Upper lobe of left lung (tissue), 6 donors: ENCODE measurements around the gene CHCHD3. TPM values are rescaled to one million over a fixed set of nuclear protein-coding genes. Genes with fewer than 3 reads are reported as not detected.

Source experiments
- ATAC-seq, 2 donors: fragments of 200-7000 bp; cut with Tn5 transposase; one replicate each; pipeline ENCODE4 v1.9.1; 2022; ENCODE audit warnings: mild to moderate bottlenecking in 2 of 2, moderate library complexity in 2 of 2; ENCODE audit not compliant: low FRiP score in 2 of 2
- DNase-seq, 2 donors: peaks; one replicate each; pipeline ENCODE4 v3.0.0-alpha.2; 2019 to 2020
- H3K27ac ChIP-seq, 4 donors: fragments of 200-600 bp; sonication (generic); one replicate each; pipeline ENCODE4 v1.5.1; 2016 to 2019
- H3K27me3 ChIP-seq, 4 donors: fragments of 200-600 bp; sonication (generic); one replicate each; pipeline ENCODE4 v1.5.1; 2017 to 2019
- H3K36me3 ChIP-seq, 4 donors: fragments of 200-600 bp; sonication (generic); one replicate each; pipeline ENCODE4 v1.5.1; 2016 to 2019
- H3K4me1 ChIP-seq, 4 donors: fragments of 200-600 bp; sonication (generic); one replicate each; pipeline ENCODE4 v1.5.1; 2018 to 2019
- H3K4me3 ChIP-seq, 4 donors: fragments of 200-600 bp; sonication (generic); one replicate each; pipeline ENCODE4 v1.5.1; 2017 to 2019; ENCODE audit warnings: mild to moderate bottlenecking in 2 of 4, moderate library complexity in 1 of 4
- H3K9me3 ChIP-seq, 4 donors: fragments of 200-600 bp; sonication (generic); one replicate each; pipeline ENCODE4 v1.5.1; 2018 to 2019
- EP300 ChIP-seq, 4 donors: sonication (generic); formaldehyde crosslinking; IDR thresholded peaks; one replicate each; pipeline ENCODE4 v1.5.1; 2017; ENCODE audit warnings: antibody characterized with exemption in 4 of 4, control low read depth in 2 of 4
- POLR2A ChIP-seq, 4 donors: fragments of 450-650 bp; IDR thresholded peaks; one replicate each; pipeline ENCODE4 v1.5.1; 2016 to 2017; ENCODE audit warnings: antibody characterized with exemption in 4 of 4, mild to moderate bottlenecking in 2 of 4
- POLR2AphosphoS5 ChIP-seq, 2 donors: sonication (generic); formaldehyde crosslinking; IDR thresholded peaks; one replicate each; pipeline ENCODE4 v1.5.1; 2017; ENCODE audit warnings: antibody characterized with exemption in 2 of 2
- whole genome bisulfite sequencing, 2 donors: methylation state at CpG; one replicate each; pipeline ENCODE4 v1.1.5; 2017 to 2018; 5-methylcytosine and 5-hydroxymethylcytosine counted together
- total RNA-seq, 6 donors: library from RNA; depleted of rRNA in 4 of 6; stranded (reverse); fragments of >200 nt in 4 of 6; gene quantifications; one replicate each; pipeline versions ENCODE4 v1.1.0 to v1.2.1, GENCODE V29; 2016 to 2021
- TF ChIP-seq, protein P1 (sequence below), 6 experiments: fragments of 450-650 bp in 4 of 6; fragments of 200-600 bp in 2 of 6; sonication (generic) in 2 of 6; IDR thresholded peaks; one replicate each; pipeline ENCODE4 v1.5.1; 2016 to 2019; ENCODE audit warnings: antibody characterized with exemption in 6 of 6
- donor health status: DM: no; HTN: no; CAD: no; lungs with moderate emphysema.
- donor health status: DM: no; HTN: yes; CAD: no; lungs with severe emphysema.

The CHCHD3 gene
- total RNA-seq, 6 donors from 2014 or later = 42.6 to 54.5 (median 48.6) TPM

DNA sequence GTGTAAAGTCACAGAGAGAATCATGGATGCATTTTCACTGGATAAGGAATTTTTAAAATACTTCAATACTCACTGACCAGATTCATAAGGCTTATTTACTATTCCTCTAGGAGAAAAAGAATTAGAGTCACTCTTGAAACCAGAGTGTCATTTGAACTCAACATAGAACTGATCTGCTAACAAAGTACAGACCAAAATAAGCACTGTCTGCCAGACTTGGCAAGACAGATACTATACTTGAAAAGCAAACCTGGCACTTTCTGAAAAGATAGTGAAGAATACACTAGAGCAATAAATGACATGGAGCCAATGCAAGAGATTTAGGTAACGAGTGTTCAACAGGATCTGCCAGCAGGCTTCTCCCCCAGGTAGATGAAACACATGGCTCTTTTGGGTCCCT is 215.3 kb downstream of the CHCHD3 start:
- H3K4me3 ChIP-seq = no peak overlapping the region
- DNase-seq (no peak), ATAC-seq (no peak)
- no peaks in the 10 kb centered on the region for H3K9me3 ChIP-seq
- H3K27ac ChIP-seq = peak overlapping the region in 2 of 4 donors; percentile 57 to 65
- H3K36me3 ChIP-seq = no peaks in the 10 kb centered on the region
- peaks cover 0 to 24% (median 2%) of the 10 kb centered on the region in 4 donors for H3K4me1 ChIP-seq
- H3K27me3 ChIP-seq = no peaks in the 10 kb centered on the region
- TF ChIP-seq POLR2A (IDR thresholded peaks at IDR 0.05) (no peak), POLR2AphosphoS5 (IDR thresholded peaks at IDR 0.05) (no peak), EP300 (IDR thresholded peaks at IDR 0.05) (no peak)
- 100% methylated on average over 1 of the region's 1 CpG for WGBS, 2 donors

DNA sequence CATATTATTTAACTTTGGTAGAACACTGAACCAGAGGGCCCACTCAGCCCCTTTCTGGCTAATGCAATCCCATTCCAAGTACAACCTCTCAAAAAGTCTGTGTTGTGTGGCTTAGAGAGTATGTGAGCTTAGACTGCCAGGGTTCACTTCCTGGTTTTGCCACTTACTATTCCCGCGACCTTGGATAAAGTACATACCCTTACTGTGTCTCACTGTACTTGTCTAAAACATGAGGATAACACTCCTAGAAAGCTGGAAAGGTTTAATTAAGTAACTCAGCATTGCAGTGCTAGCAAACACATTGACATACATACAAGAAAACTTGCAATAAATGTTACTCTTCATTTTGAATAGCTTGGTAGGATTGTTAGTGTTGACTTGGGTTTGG is 215.8 kb downstream of the CHCHD3 start:
- H3K36me3 ChIP-seq = no peaks in the 10 kb centered on the region
- peaks cover 0 to 24% (median 2%) of the 10 kb centered on the region in 4 donors for H3K4me1 ChIP-seq
- 84 to 85% methylated on average over 2 of the region's 2 CpGs for WGBS, 2 donors
- H3K27ac ChIP-seq = peak overlapping the region; percentile 27 to 65 (median 49)
- peak in 1 of 2 donors; percentile 24 for DNase-seq
- ATAC-seq = no peak
- H3K9me3 ChIP-seq = no peaks in the 10 kb centered on the region
- H3K4me3 ChIP-seq = no peak overlapping the region
- H3K27me3 ChIP-seq = no peaks in the 10 kb centered on the region
- TF ChIP-seq POLR2AphosphoS5 (IDR thresholded peaks at IDR 0.05) (no peak), POLR2A (IDR thresholded peaks at IDR 0.05) (no peak), EP300 (IDR thresholded peaks at IDR 0.05) (no peak)
- TF ChIP-seq, protein P1, sequence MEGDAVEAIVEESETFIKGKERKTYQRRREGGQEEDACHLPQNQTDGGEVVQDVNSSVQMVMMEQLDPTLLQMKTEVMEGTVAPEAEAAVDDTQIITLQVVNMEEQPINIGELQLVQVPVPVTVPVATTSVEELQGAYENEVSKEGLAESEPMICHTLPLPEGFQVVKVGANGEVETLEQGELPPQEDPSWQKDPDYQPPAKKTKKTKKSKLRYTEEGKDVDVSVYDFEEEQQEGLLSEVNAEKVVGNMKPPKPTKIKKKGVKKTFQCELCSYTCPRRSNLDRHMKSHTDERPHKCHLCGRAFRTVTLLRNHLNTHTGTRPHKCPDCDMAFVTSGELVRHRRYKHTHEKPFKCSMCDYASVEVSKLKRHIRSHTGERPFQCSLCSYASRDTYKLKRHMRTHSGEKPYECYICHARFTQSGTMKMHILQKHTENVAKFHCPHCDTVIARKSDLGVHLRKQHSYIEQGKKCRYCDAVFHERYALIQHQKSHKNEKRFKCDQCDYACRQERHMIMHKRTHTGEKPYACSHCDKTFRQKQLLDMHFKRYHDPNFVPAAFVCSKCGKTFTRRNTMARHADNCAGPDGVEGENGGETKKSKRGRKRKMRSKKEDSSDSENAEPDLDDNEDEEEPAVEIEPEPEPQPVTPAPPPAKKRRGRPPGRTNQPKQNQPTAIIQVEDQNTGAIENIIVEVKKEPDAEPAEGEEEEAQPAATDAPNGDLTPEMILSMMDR (IDR thresholded peaks at IDR 0.05) = no peak

DNA sequence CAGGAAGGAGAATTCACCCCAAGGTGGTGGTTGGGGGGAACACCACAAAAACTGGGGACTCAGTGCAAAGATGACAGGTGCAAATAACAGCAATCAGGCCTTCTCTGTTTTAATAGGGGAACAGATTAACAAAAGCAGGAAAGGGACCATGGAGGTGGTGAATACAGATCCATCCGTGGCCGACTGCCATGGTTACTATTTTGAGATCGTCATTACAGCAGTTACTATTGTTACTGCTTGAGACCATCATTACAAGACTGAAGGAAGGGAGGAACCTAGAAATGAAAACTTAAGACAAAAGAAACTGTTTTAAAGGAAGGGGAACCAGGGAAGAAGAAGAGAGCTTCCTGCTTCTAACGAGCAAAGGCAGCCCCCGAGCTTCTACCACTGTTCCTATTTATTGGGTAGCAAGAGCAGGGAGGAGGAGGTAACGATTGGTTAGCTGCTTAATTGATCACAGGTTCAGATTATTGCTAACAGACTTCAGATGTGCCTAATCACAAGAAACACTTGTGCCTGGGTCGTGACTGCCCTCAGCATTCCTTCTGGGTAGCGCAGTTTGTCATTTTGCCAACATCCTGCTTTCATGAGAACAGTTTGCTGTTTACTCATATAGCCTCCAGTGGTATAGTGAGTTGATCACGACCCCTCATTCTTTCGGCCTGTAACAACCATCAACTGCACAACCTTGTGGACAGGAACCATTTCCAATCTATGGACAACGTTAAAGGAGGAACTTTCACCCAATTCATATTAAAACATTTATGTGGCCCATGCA is 216.3 kb downstream of the CHCHD3 start:
- Histone ChIP-seq H3K9me3 (no peaks in the 10 kb centered on the region), H3K27me3 (no peaks in the 10 kb centered on the region), H3K27ac (peak overlapping the region; percentile 27 to 65 (median 49)), H3K36me3 (no peaks in the 10 kb centered on the region), H3K4me3 (no peak overlapping the region), H3K4me1 (peaks cover 0 to 24% (median 2%) of the 10 kb centered on the region in 4 donors)
- TF ChIP-seq, protein P1 (IDR thresholded peaks at IDR 0.05) = no peak
- TF ChIP-seq EP300 (IDR thresholded peaks at IDR 0.05) (no peak), POLR2AphosphoS5 (IDR thresholded peaks at IDR 0.05) (no peak), POLR2A (IDR thresholded peaks at IDR 0.05) (no peak)
- peak in 1 of 2 donors; percentile 24 for DNase-seq
- ATAC-seq = no peak
- 50 to 62% methylated on average over 11 of the region's 11 CpGs for WGBS, 2 donors

DNA sequence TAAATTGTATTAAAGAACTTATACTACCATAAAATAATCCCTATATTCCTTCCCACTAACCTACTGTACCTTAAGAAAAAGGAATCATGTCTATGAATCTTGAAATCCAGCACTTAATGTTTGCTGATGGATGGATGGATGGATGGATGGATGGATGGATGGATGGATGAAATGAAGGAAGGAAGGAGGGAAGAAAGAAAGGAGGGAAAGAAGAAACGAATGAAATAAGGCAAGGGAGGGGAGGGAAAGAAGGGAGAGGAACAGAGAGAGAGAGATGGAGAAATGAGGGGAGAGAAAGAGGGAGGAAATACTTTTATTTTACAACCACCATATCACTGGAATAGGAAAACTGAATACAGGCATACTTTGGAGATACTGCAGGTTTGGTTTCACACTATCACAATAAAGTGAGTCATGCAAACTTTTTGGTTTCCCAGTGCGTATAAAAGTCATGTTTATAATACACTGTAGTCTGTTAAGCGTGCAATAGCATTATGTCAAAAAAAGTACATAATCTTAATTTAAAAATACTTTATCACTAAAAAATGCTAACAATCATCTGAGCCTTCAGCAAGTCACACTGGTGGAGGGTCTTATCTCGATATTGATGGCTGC is 219.8 kb downstream of the CHCHD3 start:
- no peak for DNase-seq
- ATAC-seq = no peak
- WGBS, 2 donors = 95 to 96% methylated on average over 4 of the region's 4 CpGs
- TF ChIP-seq POLR2AphosphoS5 (IDR thresholded peaks at IDR 0.05) = no peak
- Histone ChIP-seq H3K36me3 (no peaks in the 10 kb centered on the region), H3K4me1 (peaks cover 0 to 24% (median 0%) of the 10 kb centered on the region in 4 donors), H3K27ac (no peak overlapping the region), H3K27me3 (no peaks in the 10 kb centered on the region), H3K9me3 (no peaks in the 10 kb centered on the region), H3K4me3 (no peak overlapping the region)

DNA sequence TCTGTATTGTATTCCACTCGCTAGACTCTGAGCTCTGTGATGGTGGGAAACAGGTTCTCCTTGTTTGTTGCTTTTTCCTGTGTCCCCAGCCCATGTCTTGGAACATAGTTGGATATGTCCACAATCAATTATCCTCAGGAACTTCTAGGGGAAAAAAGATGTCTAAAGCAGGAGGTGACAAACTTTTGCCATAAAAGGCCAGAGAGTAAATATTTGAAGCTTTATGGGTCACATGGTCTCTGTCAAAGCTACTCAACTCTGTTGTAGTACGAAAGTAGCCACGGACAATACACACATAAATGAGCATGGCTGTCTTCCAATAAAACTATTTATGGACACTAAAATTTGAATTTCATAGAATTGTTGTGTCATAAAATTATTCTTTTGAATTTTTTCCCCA is 220.5 kb downstream of the CHCHD3 start:
- Histone ChIP-seq H3K9me3 (no peaks in the 10 kb centered on the region), H3K36me3 (no peaks in the 10 kb centered on the region), H3K27me3 (no peaks in the 10 kb centered on the region), H3K4me3 (no peak overlapping the region), H3K27ac (no peak overlapping the region), H3K4me1 (peaks cover 0 to 18% (median 0%) of the 10 kb centered on the region in 4 donors)
- DNase-seq (no peak), ATAC-seq (no peak)
- TF ChIP-seq EP300 (IDR thresholded peaks at IDR 0.05) = no peak
- TF ChIP-seq, protein P1 (IDR thresholded peaks at IDR 0.05) = no peak
- TF ChIP-seq POLR2AphosphoS5 (IDR thresholded peaks at IDR 0.05) = no peak
- no peak for TF ChIP-seq POLR2A (IDR thresholded peaks at IDR 0.05)
- 84 to 93% methylated on average over 3 of the region's 3 CpGs for WGBS, 2 donors
